Sigmoid colon (tissue), 7 donors: Measurements from ENCODE around the gene MUC6. TPM values are rescaled to one million over a fixed set of nuclear protein-coding genes. Genes with fewer than 3 reads are reported as not detected.

Experiments
- DNase-seq: peaks from one replicate; pipeline ENCODE4 v3.0.0-alpha.2; 2019
- H3K27ac ChIP-seq, 4 donors: fragments of 200-600 bp; sonication (generic); one replicate each; pipeline ENCODE4 v1.5.1; 2016 to 2019; ENCODE audit warnings: mild to moderate bottlenecking in 1 of 4
- H3K27me3 ChIP-seq, 3 donors: fragments of 200-600 bp; sonication (generic); one replicate each; pipeline ENCODE4 v1.5.1; 2019; ENCODE audit warnings: mild to moderate bottlenecking in 1 of 3
- H3K36me3 ChIP-seq, 4 donors: fragments of 200-600 bp; sonication (generic); one replicate each; pipeline ENCODE4 v1.5.1; 2016 to 2019
- H3K4me1 ChIP-seq, 4 donors: fragments of 200-600 bp; sonication (generic); one replicate each; pipeline ENCODE4 v1.5.1; 2017 to 2019
- H3K4me3 ChIP-seq, 4 donors: fragments of 200-600 bp; sonication (generic); one replicate each; pipeline ENCODE4 v1.5.1; 2017 to 2019; ENCODE audit warnings: mild to moderate bottlenecking in 2 of 4, moderate library complexity in 1 of 4
- H3K9me3 ChIP-seq, 4 donors: fragments of 200-600 bp in 3 of 4; sonication (generic) in 3 of 4; one replicate each; pipeline versions ENCODE4 v1.5.1 to v1.6.1; 2013 to 2019
- CTCF ChIP-seq, 4 experiments: fragments of 450-650 bp in 3 of 4; fragments of 200-600 bp in 1 of 4; IDR thresholded peaks; one replicate each; pipeline ENCODE4 v1.5.1; 2016 to 2019; ENCODE audit warnings: antibody characterized with exemption in 4 of 4, mild to moderate bottlenecking in 3 of 4, moderate library complexity in 2 of 4
- EP300 ChIP-seq, 4 donors: sonication (generic); formaldehyde crosslinking; IDR thresholded peaks; one replicate each; pipeline ENCODE4 v1.6.1; 2017; ENCODE audit warnings: antibody characterized with exemption in 4 of 4
- POLR2A ChIP-seq, 2 donors: fragments of 450-650 bp; IDR thresholded peaks; one replicate each; pipeline ENCODE4 v1.6.1; 2016; ENCODE audit warnings: antibody characterized with exemption in 2 of 2, mild to moderate bottlenecking in 2 of 2, moderate library complexity in 2 of 2
- POLR2AphosphoS5 ChIP-seq, 4 donors: sonication (generic); formaldehyde crosslinking; IDR thresholded peaks; one replicate each; pipeline ENCODE4 v1.6.1; 2017; ENCODE audit warnings: antibody characterized with exemption in 4 of 4
- WGBS, 2 donors: extraction: QIAGEN DNeasy Blood & Tissue Kit; methylation state at CpG; one replicate each; pipeline ENCODE4 v1.1.7; 2013; 5-methylcytosine and 5-hydroxymethylcytosine counted together
- intact Hi-C: fragments of 100-400 bp; cut with DNase I; formaldehyde crosslinking; loops from one replicate; pipeline ENCODE4 v1.15.1; 2023
- polyA plus RNA-seq, 3 donors: library from polyadenylated mRNA; stranded (reverse); fragments of 200-250 nt; gene quantifications; one replicate each; pipeline ENCODE4 v1.2.3, GENCODE V29; 2013
- total RNA-seq, 4 donors: library from RNA; depleted of rRNA; stranded (reverse); fragments of >200 nt; gene quantifications; one replicate each; pipeline ENCODE4 v1.1.0, GENCODE V29; 2016
- donor health status: healthy with polysubstance abuse.
- donor health status: Bipolar disorder and iron deficiency.
- donor health status: healthy.

The MUC6 gene
- total and polyA plus RNA-seq, 7 donors, result under 0.01 to 0.04 TPM; not detected in 5

- TF ChIP-seq EP300 (IDR thresholded peaks at IDR 0.05) (no peak), CTCF (IDR thresholded peaks at IDR 0.05) (no peak), POLR2AphosphoS5 (IDR thresholded peaks at IDR 0.05) (no peak), POLR2A (IDR thresholded peaks at IDR 0.05) (no peak)
- intact Hi-C loops, result no loop called here
- Histone ChIP-seq H3K4me3 (no peak overlapping the region), H3K4me1 (no peaks in the 10 kb centered on the region), H3K36me3 (peaks cover 9 to 78% (median 52%) of the 10 kb centered on the region in 4 donors), H3K9me3 (no peaks in the 10 kb centered on the region), H3K27ac (no peak overlapping the region), H3K27me3 (no peaks in the 10 kb centered on the region)
- no peak for DNase-seq
- WGBS, 2 donors, result 93 to 96% methylated on average over 33 of the region's 33 CpGs
Observed at GRCh38 chr11:1009371-1009770, 27.1 kb downstream of the MUC6 start.

GRCh38 chr11:1008803-1009145 is 27.7 kb downstream of the MUC6 start:
- Histone ChIP-seq H3K4me1 (no peaks in the 10 kb centered on the region), H3K36me3 (peaks cover 9 to 84% (median 55%) of the 10 kb centered on the region in 4 donors), H3K4me3 (no peak overlapping the region), H3K27ac (no peak overlapping the region), H3K9me3 (no peaks in the 10 kb centered on the region), H3K27me3 (no peaks in the 10 kb centered on the region)
- intact Hi-C loops, result no loop called here
- no peak for DNase-seq
- 94 to 96% methylated on average over 11 of the region's 11 CpGs for WGBS, 2 donors
- TF ChIP-seq EP300 (IDR thresholded peaks at IDR 0.05) (no peak), POLR2A (IDR thresholded peaks at IDR 0.05) (no peak), POLR2AphosphoS5 (IDR thresholded peaks at IDR 0.05) (no peak), CTCF (IDR thresholded peaks at IDR 0.05) (no peak)

GRCh38 chr11:1008001-1008802 is 28.3 kb downstream of the MUC6 start:
- Histone ChIP-seq H3K9me3 (no peaks in the 10 kb centered on the region), H3K4me3 (no peak overlapping the region), H3K36me3 (peaks cover 9 to 90% (median 55%) of the 10 kb centered on the region in 4 donors), H3K4me1 (no peaks in the 10 kb centered on the region), H3K27me3 (no peaks in the 10 kb centered on the region), H3K27ac (no peak overlapping the region)
- intact Hi-C loops, result no loop called here
- DNase-seq, result no peak
- TF ChIP-seq EP300 (IDR thresholded peaks at IDR 0.05) (no peak), CTCF (IDR thresholded peaks at IDR 0.05) (no peak), POLR2AphosphoS5 (IDR thresholded peaks at IDR 0.05) (no peak), POLR2A (IDR thresholded peaks at IDR 0.05) (no peak)
- WGBS, 2 donors, result 95% methylated on average over 38 of the region's 38 CpGs

GRCh38 chr11:1007279-1007678 is 29.2 kb downstream of the MUC6 start:
- no peaks in the 10 kb centered on the region for H3K4me1 ChIP-seq
- intact Hi-C loops, result no loop called here
- no peaks in the 10 kb centered on the region for H3K9me3 ChIP-seq
- 96% methylated on average over 10 of the region's 10 CpGs for WGBS, 2 donors
- no peak overlapping the region for H3K27ac ChIP-seq
- H3K27me3 ChIP-seq, result no peaks in the 10 kb centered on the region
- H3K4me3 ChIP-seq, result no peak overlapping the region
- TF ChIP-seq EP300 (IDR thresholded peaks at IDR 0.05) (no peak), POLR2AphosphoS5 (IDR thresholded peaks at IDR 0.05) (no peak), CTCF (IDR thresholded peaks at IDR 0.05) (no peak), POLR2A (IDR thresholded peaks at IDR 0.05) (no peak)
- peaks cover 9 to 94% (median 63%) of the 10 kb centered on the region in 4 donors for H3K36me3 ChIP-seq
- no peak for DNase-seq
